GM08714 (cell line): Measurements from ENCODE around the gene SPRYD7.
"Not testable (repeated sequence)": the region's sequence is repeated elsewhere in the genome, so short reads cannot be mapped to it uniquely, and the experiment has no call there.

ENCODE experiments used
- H3K4me3 ChIP-seq: fragments of 200-500 bp; sonication (Bioruptor generic); 2 replicates; pipeline ENCODE4 v1.5.1; 2014; ENCODE audit warnings: mild to moderate bottlenecking, low read length, inconsistent platforms
- ZNF274 ChIP-seq: IDR thresholded peaks from 2 replicates; pipeline ENCODE4 v1.6.1; 2012; ENCODE audit warnings: mild to moderate bottlenecking, low read depth, low read length

SPRYD7 gene

GRCh38 chr13:49939321-49939720 lies 3.2 kb upstream of the SPRYD7 start:
- H3K4me3 ChIP-seq: no peak overlapping the region
- TF ChIP-seq ZNF274: no peak

- no peak for TF ChIP-seq ZNF274
- H3K4me3 ChIP-seq: no peak overlapping the region
These were observed 2.8 kb upstream of the SPRYD7 start for GRCh38 chr13:49938921-49939320.

- no peak overlapping the region for H3K4me3 ChIP-seq
- TF ChIP-seq ZNF274: no peak
These were observed 2.2 kb upstream of the SPRYD7 start for GRCh38 chr13:49938314-49938713.

GRCh38 chr13:49936968-49937273 lies 781 bp upstream of the SPRYD7 start:
- no peak for TF ChIP-seq ZNF274
- H3K4me3 ChIP-seq: peak overlapping the region; percentile 88; the same call in 1 of the 2 replicates

GRCh38 chr13:49935171-49936074 lies 717 bp downstream of the SPRYD7 start:
- peak overlapping the region; percentile 87 for H3K4me3 ChIP-seq
- no peak for TF ChIP-seq ZNF274

- no peak for TF ChIP-seq ZNF274
- no peak overlapping the region for H3K4me3 ChIP-seq
These were observed 2.6 kb downstream of the SPRYD7 start for GRCh38 chr13:49933511-49933910.

- TF ChIP-seq ZNF274: no peak
- H3K4me3 ChIP-seq: no peak overlapping the region
These were observed 3.3 kb downstream of the SPRYD7 start for GRCh38 chr13:49932868-49933267.

- TF ChIP-seq ZNF274: no peak
- no peak overlapping the region for H3K4me3 ChIP-seq
These were observed 4.1 kb downstream of the SPRYD7 start for GRCh38 chr13:49932066-49932465.

- no peak for TF ChIP-seq ZNF274
- no peak overlapping the region for H3K4me3 ChIP-seq
These were observed 8.4 kb downstream of the SPRYD7 start for GRCh38 chr13:49927755-49928154.

GRCh38 chr13:49925881-49926418 lies 10.2 kb downstream of the SPRYD7 start:
- no peak for TF ChIP-seq ZNF274
- H3K4me3 ChIP-seq: no peak overlapping the region

GRCh38 chr13:49922301-49922700 lies 13.8 kb downstream of the SPRYD7 start:
- no peak overlapping the region for H3K4me3 ChIP-seq
- no peak for TF ChIP-seq ZNF274

GRCh38 chr13:49920969-49921368 lies 15.2 kb downstream of the SPRYD7 start:
- not testable (repeated sequence) for H3K4me3 ChIP-seq

- H3K4me3 ChIP-seq: not testable (repeated sequence)
These were observed 18.0 kb downstream of the SPRYD7 start for GRCh38 chr13:49918106-49918505.

- TF ChIP-seq ZNF274: no peak
- H3K4me3 ChIP-seq: no peak overlapping the region
These were observed 21.2 kb downstream of the SPRYD7 start for GRCh38 chr13:49914947-49915346.

GRCh38 chr13:49908637-49909036 lies 27.5 kb downstream of the SPRYD7 start:
- TF ChIP-seq ZNF274: no peak
- no peak overlapping the region for H3K4me3 ChIP-seq
